ENCODE results near the gene KRTAP25-1. TPM values are rescaled to one million over a fixed set of nuclear protein-coding genes. Genes with fewer than 3 reads are reported as not detected.

Gene KRTAP25-1, protein sequence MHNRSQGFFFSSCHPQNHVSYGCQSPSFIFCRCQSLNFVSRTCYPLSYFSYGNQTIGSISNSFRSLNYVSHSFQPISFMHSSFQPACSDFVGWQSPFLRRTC
- total RNA-seq = not detected in 2 replicates

DNA sequence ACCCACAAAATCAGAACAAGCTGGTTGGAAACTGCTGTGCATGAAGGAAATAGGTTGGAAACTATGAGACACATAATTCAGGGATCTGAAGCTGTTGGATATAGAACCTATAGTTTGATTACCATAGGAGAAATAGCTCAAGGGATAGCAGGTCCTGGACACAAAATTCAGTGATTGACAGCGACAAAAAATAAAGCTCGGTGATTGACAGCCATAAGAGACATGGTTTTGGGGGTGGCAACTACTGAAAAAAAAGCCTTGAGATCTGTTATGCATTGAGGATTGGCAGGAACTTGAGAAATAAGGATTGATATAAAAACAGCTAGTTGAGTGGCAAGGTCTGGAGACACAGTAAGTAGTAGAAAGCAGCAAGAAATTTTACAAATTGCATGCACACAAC, at the start of gene KRTAP25-1:
Gene KRTAP25-1, minus strand, starts transcription at position 300 of the 400 bp plus-strand sequence. Its CDS starts 24 bp downstream, at position 276.
- DNase-seq (ENCODE audit: extremely low read depth, low read depth, low spot score) = no peak

DNA sequence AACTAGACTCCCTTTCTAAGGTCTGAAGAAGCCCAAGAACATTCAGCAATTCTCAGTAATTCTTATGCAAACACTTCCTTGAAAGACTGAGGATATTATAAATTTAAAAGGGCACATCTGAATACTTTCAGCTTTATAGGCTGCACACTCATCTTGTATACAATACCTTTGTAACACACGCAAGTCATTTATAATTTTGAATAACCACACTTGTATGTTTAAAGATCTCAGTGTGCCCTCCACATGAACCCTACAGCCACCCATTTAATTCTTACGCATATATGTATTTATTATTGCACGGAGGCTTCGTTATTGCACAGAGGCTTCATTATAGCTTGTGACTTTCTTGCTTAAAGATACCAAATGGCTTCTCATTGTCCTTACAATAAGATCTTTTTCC, 49.4 kb upstream of the KRTAP25-1 start:
- DNase-seq (ENCODE audit: extremely low read depth, low read depth, low spot score) = no peak

DNA sequence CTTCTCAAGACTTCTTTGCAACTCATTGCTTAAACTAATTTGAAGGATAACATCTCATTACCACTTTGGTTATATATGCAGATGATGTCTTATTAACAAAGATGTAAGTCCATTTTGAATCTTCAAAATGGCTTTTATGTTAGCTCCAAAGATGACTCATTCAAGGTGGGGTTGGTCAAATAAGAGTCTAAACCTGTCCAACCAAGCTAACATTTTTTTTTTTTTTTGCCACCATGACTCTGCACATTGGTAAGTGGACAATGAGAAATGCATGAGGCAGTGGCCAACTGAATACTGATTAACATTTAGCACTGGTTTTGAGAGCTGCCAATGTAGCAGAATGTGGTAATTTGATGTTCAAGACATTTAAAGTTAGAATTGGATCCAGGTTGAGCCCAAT, 48.5 kb upstream of the KRTAP25-1 start:
- DNase-seq (ENCODE audit: extremely low read depth, low read depth, low spot score) = no peak

DNA sequence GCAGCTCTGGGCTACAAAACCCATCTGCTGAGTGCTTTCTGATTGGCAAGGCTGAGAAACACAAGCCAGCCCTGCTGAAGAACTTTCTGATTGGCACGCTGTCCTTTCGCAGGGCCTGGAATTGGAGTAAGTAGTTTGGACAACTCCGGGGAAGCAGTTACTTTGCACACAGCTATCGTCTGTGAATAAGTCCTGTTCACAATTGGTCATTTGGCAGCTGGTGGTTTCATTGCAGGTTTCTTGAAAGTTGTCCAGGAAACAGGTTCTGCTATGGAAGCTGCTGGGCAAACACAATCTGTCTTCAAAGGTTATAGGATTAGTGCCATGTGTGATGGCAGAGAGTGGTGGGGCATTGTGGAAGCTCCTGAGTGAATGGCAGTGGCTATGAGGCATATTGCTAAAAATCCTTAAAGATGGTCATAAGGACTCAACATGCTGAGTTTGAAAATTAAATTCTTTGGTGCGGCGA, 48.0 kb upstream of the KRTAP25-1 start, which contains the start of gene KRTAP27-1:
Gene KRTAP27-1, minus strand, starts transcription at position 419 of the 469 bp plus-strand sequence. Its CDS starts 26 bp downstream, at position 393.
- DNase-seq (ENCODE audit: extremely low read depth, low read depth, low spot score) = no peak

DNA sequence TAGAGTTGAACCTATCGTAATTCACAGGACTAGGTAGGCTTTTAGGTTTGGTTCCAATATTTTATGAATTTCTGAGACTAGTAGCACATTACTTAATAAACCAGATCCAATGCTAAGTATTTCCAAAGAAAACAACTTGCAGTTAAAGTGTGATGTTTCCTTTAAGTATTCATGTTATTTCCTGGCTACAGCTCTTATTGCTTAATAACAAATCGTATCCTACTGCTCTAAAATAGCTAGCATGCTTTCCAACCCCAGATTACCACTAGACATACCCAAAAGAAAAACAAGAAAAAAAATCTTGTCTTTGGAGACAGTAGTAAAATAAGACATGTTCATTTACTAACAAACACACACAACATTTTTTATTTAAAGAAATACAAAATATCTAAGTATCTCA, 47.3 kb upstream of the KRTAP25-1 start:
- no peak for DNase-seq (ENCODE audit: extremely low read depth, low read depth, low spot score)

DNA sequence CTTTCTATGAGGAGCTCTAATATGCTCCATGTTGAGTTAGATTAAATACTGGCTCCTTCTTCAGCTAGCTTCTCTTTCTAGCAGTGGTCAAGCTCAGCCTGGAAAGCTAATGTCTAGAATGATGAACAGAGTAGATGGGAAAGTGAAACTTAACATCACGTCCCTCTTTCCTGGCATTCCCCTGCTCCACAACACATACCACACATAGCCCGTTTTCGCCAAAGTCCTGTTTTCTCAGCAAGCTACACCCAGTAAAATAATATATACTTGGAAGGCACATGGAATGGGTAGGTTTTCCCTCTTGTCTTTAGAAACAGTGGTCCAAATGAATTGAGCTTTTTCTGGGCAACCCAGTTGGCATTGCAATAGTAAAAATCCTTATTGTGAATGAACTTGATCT, 44.4 kb upstream of the KRTAP25-1 start:
- no peak for DNase-seq (ENCODE audit: extremely low read depth, low read depth, low spot score)

DNA sequence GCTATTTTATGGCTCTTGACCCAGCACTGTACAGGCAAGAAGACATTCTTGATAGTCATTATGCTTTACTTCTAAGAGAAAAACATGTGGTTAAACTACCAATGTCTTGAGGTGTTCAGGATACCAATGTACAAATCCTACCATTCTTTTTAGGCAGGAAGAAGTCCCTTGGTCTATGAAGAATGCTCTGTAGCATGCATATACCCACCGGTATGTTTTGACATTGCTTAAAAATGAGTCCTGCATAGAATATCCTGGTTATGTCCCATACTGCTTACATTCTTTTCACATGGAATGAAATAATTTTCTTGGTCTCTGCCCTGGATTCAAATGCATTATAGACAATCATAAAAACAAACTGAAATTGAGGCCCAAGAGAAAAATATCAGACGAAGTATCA, 43.4 kb upstream of the KRTAP25-1 start:
- DNase-seq (ENCODE audit: extremely low read depth, low read depth, low spot score) = no peak

DNA sequence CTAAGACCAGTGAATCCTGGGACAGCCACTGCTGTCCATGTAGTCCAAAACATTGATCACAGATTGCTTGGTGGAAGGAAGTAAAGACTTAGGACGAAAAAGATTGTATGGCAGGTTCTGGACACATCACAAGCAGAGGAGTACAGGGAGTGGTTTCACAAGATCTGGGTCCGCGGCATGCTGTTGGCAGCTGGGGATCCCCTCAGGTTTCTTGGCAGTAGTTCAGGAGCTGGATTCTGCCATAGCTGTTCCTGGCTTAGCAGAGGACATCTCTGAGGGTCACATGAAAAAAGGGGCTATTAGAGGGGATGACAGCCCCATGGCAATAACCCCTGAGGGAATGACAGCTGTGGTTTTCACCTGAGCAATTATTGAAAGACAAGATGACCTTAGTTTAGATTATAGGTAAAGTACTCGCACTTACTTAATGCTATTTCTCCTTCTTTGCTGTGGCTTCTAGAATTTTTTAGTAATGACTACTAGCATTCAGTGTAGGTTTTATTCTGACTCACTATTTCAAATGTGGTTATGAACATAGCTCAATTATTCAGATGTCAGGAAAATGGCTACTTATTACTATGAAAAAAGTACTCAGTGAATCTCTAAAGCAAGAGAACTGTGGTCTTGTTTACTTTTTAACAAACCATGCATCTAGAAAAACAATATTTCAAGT, 40.0 kb upstream of the KRTAP25-1 start:
- no peak for DNase-seq (ENCODE audit: extremely low read depth, low read depth, low spot score)

DNA sequence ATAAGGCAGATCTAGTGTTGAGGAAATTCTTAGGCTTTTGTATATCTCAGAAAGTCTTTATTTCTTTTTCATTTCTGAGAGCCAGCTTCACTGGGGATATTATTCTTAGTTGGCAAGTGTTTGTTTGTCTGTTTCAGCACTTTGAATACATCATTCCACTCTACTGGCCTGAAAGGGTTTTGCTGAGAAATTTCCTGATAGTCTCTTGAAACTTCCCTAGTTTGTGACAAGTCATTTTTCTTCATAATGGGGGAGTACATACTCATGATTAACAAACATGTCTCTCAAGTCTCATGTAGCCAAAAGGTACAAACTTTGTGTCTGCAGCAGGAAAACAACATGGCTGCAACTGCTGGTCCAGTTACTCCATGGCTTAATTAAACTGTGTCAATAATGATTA, 37.1 kb upstream of the KRTAP25-1 start:
- no peak for DNase-seq (ENCODE audit: extremely low read depth, low read depth, low spot score)

DNA sequence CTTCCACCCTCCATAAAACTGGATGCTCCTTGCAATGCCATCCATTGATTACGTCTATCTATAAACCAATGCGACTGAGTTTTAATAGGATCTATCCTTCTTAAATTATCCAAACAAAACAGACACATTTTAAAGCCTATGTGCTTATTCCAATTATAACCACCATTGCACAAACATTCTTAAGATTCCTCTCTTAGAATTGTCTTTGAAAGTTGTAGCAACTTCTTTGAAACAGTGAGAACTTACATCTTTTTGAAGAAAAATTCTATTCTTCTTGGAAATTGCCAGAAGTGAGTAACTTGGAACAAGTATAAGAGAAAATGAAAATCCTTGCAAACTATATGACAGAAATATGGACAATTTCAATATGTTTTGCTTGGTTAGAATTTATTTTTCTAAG, 30.9 kb upstream of the KRTAP25-1 start, which contains the start of gene KRTAP26-1:
Gene KRTAP26-1, minus strand, starts transcription at position 101 of the 400 bp plus-strand sequence. CDS start 280 bp downstream, outside the sequence.
- DNase-seq (ENCODE audit: extremely low read depth, low read depth, low spot score) = no peak

DNA sequence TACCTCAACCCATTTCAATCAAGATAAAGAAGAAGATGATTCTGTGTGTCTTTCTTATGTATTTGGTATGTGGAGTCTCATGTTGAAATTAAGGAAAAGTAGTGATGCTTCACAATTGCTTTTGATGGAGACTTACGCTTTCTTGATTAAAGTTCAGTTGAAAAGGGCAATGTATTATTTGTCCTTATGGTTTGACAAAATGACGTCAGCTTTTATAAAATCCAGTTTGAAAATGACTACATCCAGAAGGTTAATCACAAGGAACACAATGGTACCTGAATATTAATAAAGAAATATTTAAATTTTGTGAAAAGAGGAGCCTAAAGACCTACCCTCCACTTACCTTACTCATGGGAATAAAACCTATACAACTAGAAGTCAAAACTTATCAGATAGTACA, 26.4 kb upstream of the KRTAP25-1 start:
- DNase-seq (ENCODE audit: extremely low read depth, low read depth, low spot score) = no peak

DNA sequence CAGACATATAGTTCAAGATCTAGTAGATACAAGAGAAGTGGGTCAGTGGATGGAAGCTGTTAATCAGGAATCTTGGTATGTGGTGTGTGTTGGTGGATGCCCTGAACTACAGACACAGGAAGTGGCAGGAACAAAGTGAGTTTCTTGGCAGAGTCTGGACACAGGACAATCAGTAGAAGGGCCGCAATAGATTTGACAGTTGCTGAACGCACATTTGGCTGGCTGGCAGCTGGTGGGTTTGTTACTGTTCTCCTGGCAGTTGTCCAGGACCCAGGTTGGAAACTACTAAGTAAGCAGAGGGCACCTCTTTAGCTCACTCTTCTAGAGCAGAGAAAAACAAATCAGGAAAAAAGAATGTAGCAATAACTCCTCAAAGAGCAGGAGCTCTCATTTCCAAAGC, 17.6 kb upstream of the KRTAP25-1 start:
- DNase-seq (ENCODE audit: extremely low read depth, low read depth, low spot score) = no peak

DNA sequence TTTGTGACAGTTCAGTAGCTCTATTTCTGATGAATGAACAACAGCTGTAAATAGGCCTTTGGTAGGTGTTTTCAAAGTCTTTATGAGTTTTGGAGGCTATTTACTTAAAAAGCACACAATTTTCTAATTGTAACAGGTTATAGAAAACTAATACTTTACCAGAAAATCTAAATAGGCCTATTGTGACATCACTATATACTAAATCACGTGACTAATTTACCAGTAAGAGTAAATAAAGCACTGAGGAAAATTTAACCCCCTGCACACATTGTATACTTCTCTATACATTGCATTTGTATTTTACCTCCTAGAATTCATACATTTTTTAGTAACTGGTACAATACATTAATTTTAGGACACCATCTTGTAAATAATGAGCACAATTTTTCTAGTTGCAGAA, 15.8 kb upstream of the KRTAP25-1 start:
- no peak for DNase-seq (ENCODE audit: extremely low read depth, low read depth, low spot score)

DNA sequence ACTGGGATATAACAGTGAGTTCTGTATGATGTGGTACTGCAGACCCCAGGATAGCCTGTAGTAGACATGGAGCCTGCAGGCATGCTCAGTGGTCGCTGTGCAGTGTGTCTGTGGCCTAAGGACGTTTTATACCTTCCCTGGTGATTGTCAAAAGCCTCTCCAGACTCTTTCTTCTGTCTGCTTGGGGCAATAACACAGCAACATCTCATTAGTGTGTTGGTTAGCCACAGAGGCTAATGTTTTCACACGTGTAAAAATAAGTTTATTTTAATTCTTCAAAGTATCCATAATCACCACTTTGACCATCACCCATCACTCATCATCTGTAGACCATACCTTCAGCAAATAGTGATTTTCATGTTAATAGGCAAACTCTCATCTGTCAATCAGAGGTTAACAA, 6.5 kb downstream of the KRTAP25-1 start, which contains the start of gene KRTAP24-1:
Gene KRTAP24-1, minus strand, starts transcription at position 101 of the 400 bp plus-strand sequence. Its CDS starts 18 bp downstream, at position 83.
- no peak for DNase-seq (ENCODE audit: extremely low read depth, low read depth, low spot score)

DNA sequence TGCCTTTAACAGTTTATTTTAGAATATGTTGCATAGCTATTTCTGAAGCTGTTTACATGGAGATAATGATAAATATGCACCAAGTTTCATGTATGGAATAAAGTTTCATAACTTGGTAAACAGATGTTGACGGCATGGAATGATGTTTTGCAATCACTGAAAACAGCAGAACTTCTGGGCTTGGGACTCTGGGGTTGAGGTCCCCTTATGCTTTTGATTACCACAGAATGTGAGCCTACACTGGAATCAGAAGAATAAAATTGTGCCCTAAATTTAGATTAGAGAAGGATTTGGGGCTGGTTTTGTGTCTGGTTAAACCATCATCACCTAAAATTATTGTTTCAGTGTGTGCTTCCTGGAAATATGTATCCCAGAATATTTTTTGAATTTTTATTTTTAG, 17.7 kb downstream of the KRTAP25-1 start:
- no peak for DNase-seq (ENCODE audit: extremely low read depth, low read depth, low spot score)

DNA sequence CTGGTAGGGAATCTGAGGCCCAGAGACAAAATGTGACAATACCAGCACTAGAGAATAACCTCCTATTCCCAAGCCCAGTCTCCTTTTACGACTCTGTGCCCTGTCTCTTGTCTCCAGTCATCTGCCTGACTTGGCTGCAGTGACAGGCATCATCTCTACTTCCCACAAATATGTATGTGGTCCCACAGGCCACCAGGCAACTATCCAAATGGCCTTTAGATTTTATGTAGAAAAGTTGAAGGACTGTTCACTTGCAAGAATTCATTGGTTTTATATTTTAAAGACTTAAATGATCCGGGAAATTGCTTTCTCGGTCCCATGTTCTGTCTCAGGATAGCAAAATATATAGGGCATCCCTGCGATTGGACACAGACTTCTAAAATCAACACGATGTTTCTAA, 18.2 kb downstream of the KRTAP25-1 start:
- DNase-seq (ENCODE audit: extremely low read depth, low read depth, low spot score) = no peak

DNA sequence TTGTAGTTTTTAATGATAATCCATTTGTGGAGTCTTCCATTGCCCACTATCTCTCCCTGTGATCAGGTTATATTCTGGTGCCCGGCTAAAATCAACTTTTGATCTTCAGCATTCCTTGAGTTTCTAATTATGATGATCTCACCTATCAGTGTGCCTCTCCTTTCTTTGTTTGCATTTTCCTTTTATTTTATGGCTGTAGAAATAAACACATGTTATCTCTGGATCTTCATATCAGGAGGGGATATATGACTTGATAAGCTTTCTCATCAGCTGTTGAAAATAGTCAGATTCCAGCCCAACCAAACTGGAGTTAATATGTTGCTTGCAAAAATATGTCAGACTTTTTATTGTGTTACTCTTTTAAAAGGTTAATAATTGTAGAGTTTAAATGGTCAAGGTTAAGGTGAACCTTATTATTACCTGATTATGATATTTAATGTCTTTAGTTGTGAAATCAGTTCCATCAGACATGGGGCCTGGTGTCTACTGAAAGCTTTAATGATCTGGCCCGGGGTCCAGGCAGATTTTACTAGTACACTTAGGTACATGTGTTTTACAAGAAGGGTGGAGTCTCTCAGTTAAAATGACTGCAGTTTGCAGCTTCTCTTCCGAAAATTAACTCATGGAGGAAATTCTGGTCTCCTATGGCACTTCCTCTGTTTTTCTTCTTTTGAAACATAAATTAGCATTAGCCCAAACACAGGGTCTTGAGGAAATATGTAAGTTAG, 19.3 kb downstream of the KRTAP25-1 start:
- DNase-seq (ENCODE audit: extremely low read depth, low read depth, low spot score) = no peak

DNA sequence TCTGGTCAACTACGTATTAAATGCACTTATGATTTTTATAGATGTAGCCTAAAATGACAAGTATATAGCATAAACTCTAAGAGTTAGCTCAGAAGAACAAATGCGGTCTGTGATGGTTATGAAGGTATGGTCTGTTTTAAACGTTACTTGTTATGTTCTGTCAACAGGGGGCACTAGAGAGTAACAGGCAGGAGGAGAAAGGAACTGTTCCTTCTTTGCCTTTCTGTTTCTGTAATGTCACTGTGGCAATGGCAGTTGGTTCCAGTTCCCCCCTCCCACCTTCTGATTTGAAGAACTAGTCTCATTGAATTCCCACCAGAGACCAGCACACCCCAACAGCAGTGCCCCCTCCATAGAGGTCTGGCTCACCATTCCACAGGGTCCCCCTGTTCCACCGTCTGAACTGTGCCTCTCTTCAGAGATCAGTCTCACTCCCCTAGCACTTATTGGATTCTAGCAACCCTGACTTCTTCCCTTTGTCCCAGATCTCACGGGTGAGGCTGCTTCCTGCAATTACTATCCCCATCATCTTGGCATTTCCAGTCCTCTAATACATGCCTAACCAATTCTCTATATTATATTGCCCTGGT, 20.6 kb downstream of the KRTAP25-1 start:
- DNase-seq (ENCODE audit: extremely low read depth, low read depth, low spot score) = no peak

DNA sequence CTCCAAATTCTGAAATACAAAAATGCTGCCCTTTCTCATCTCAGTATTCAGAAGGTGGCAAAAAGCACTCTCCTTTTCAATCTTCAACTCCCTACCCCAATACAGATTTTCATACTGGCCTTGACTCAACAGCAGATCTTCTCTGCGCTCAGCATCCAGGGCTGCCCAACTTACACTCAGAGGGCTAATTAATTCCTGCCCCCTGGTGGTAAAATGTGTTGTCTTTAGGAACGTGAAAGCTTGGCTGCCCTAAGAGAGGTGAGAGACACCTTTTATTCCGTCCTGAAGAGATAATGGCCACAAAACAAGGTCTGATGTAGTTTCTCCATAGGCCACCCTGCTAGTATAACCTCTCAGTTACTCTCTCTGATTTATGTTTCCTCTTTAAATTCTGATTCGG, 31.5 kb downstream of the KRTAP25-1 start:
- no peak for DNase-seq (ENCODE audit: extremely low read depth, low read depth, low spot score)

DNA sequence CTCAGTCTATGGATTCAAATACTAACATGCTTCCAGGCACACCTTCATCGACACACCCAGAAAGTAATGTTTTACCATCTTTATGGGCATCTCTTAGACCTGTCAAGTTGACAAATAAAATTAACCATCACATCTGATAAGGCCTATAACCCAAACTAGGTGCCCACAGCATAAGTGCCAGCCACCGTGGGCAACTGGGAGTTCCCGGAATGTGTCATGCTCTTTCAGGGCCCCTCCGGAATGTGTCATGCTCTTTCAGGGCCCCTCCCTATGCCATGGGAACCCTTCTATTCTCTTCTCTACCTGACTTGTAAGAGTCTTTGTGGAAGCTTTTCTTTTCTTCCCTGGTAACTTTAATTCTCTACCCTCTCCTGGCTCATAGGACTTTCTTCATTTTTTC, 33.2 kb downstream of the KRTAP25-1 start:
- no peak for DNase-seq (ENCODE audit: extremely low read depth, low read depth, low spot score)

DNA sequence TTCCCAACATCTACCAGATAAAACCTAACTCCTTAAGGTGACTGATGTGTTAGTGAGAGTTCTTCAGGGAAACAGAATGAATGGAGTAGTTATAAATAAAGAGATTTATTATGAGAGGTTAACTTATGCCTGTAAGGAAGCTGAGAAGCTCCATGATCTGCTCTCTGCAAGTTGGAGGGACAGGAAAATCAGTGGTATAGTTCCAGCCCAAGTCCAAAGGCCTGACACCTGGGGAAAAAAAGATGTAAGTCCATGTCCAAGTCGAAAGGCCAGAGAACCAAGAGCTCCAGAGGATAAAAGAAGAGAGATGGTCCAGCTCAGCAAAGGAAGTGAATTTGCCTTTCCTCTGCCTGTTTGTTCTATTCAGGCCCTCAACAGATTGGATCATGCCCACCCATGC, 33.6 kb downstream of the KRTAP25-1 start:
- DNase-seq (ENCODE audit: extremely low read depth, low read depth, low spot score) = no peak
